CD4-positive, alpha-beta T cell treated with Interleukin-4 for 4 hours (primary cell): ENCODE measurements around the gene RXRA.

Experiments
- DNase-seq: peaks from one replicate; pipeline ENCODE4 v3.0.0-alpha.2; 2020

The RXRA gene

GRCh38 chr9:134456756-134457305 lies 130.6 kb downstream of the RXRA start:
- DNase-seq: no peak

- DNase-seq: no peak
Observed at GRCh38 chr9:134457321-134458206, 131.3 kb downstream of the RXRA start.

- no peak for DNase-seq
Observed at GRCh38 chr9:134458207-134459108, 132.2 kb downstream of the RXRA start.

GRCh38 chr9:134459164-134459563 lies 132.9 kb downstream of the RXRA start:
- DNase-seq: no peak

GRCh38 chr9:134459573-134459972 lies 133.3 kb downstream of the RXRA start:
- no peak for DNase-seq

- DNase-seq: no peak
Observed at GRCh38 chr9:134460206-134460605, 134.0 kb downstream of the RXRA start.

GRCh38 chr9:134460896-134461295 lies 134.6 kb downstream of the RXRA start:
- no peak for DNase-seq

GRCh38 chr9:134461426-134461982 lies 135.2 kb downstream of the RXRA start:
- no peak for DNase-seq

GRCh38 chr9:134462318-134462717 lies 136.1 kb downstream of the RXRA start:
- DNase-seq: no peak

GRCh38 chr9:134463280-134463679 lies 137.0 kb downstream of the RXRA start:
- no peak for DNase-seq

- no peak for DNase-seq
Observed at GRCh38 chr9:134466869-134467616, 140.8 kb downstream of the RXRA start.

GRCh38 chr9:134468358-134468757 lies 142.1 kb downstream of the RXRA start:
- no peak for DNase-seq

GRCh38 chr9:134469041-134469875 lies 143.0 kb downstream of the RXRA start:
- DNase-seq: no peak

GRCh38 chr9:134472256-134472655 lies 146.0 kb downstream of the RXRA start:
- DNase-seq: no peak

- DNase-seq: no peak
Observed at GRCh38 chr9:134473141-134474054, 147.1 kb downstream of the RXRA start.

- no peak for DNase-seq
Observed at GRCh38 chr9:134474055-134474370, 147.8 kb downstream of the RXRA start.

- no peak for DNase-seq
Observed at GRCh38 chr9:134475011-134475790, 148.9 kb downstream of the RXRA start.

- no peak for DNase-seq
Observed at GRCh38 chr9:134476272-134476941, 150.2 kb downstream of the RXRA start.

GRCh38 chr9:134476942-134477335 lies 150.7 kb downstream of the RXRA start:
- no peak for DNase-seq
